SK-N-SH (cell line): ENCODE data around the gene NDUFB11. TPM values are rescaled to one million over a fixed set of nuclear protein-coding genes. Genes with fewer than 3 reads are reported as not detected.

ENCODE experiments used
- CTCF ChIA-PET: fragments of 300-600, 350-600 bp; formaldehyde crosslinking; extraction: SDS; loops from one replicate; lab custom pipeline; 2021; lab: Yijun Ruan, JAX
- POLR2A ChIA-PET: fragments of 350-600 bp; sonication (Branson Sonifier 250); formaldehyde crosslinking; extraction: SDS; loops from one replicate; lab custom pipeline; 2020; ENCODE audit warnings: antibody characterized with exemption, inconsistent platforms; lab: Yijun Ruan, JAX
- DNase-seq: peaks from one replicate; pipeline ENCODE4 v3.0.0; 2012
- H2AFZ ChIP-seq: fragments of 200-600 bp; sonication (generic); 2 replicates; pipeline ENCODE4 v1.8.1; 2016; ENCODE audit warnings: antibody characterized with exemption, mild to moderate bottlenecking, low read depth
- H3F3A ChIP-seq: fragments of 200-600 bp; sonication (generic); replicated peaks from 2 replicates; pipeline ENCODE3; 2016; ENCODE audit warnings: antibody characterized with exemption, mild to moderate bottlenecking; ENCODE audit not compliant: insufficient read depth
- H3K27ac ChIP-seq, 2 experiments: fragments of 200-500 bp in 1 of 2; fragments of 200-600 bp in 1 of 2; sonication (Bioruptor generic) in 1 of 2; sonication (generic), shearing (Covaris generic) in 1 of 2; 2 replicates each; pipeline versions ENCODE4 v1.5.1 to v1.6.1; 2014 to 2016; ENCODE audit warnings: low read depth in 2 of 2, inconsistent platforms in 1 of 2, low read length in 1 of 2, mild to moderate bottlenecking in 1 of 2, mixed read lengths in 1 of 2
- H3K27me3 ChIP-seq: fragments of 200-600 bp; sonication (generic), shearing (Covaris generic); 2 replicates; pipeline ENCODE4 v1.6.1; 2016; ENCODE audit warnings: mixed run types; ENCODE audit not compliant: insufficient read depth
- H3K36me3 ChIP-seq, 2 experiments: fragments of 200-500 bp in 1 of 2; fragments of 200-600 bp in 1 of 2; sonication (Bioruptor generic) in 1 of 2; sonication (generic) in 1 of 2; replicated peaks in 1 of 2; 2 replicates each; pipeline versions ENCODE3 to v1.5.1; 2014 to 2016; ENCODE audit warnings: low read length in 1 of 2, mild to moderate bottlenecking in 1 of 2; ENCODE audit not compliant: insufficient read depth in 2 of 2, control insufficient read depth in 1 of 2
- H3K4me1 ChIP-seq, 2 experiments: fragments of 200-500 bp in 1 of 2; fragments of 200-600 bp in 1 of 2; sonication (Bioruptor generic) in 1 of 2; sonication (generic), shearing (Covaris generic) in 1 of 2; 2 replicates each; pipeline versions ENCODE4 v1.5.1 to v1.6.1; 2014 to 2016; ENCODE audit warnings: low read depth in 1 of 2, low read length in 1 of 2, mixed run types in 1 of 2; ENCODE audit not compliant: insufficient read depth in 2 of 2, control insufficient read depth in 1 of 2
- H3K4me2 ChIP-seq: fragments of 200-600 bp; sonication (generic), shearing (Covaris generic); 2 replicates; pipeline ENCODE4 v1.6.1; 2017; ENCODE audit warnings: mixed run types
- H3K4me3 ChIP-seq, 2 experiments: fragments of 200-500 bp in 1 of 2; fragments of 200-600 bp in 1 of 2; sonication (Bioruptor generic) in 1 of 2; sonication (generic), shearing (Covaris generic) in 1 of 2; 2 replicates each; pipeline versions ENCODE4 v1.5.1 to v1.8.1; 2014 to 2016; ENCODE audit warnings: low read depth in 2 of 2, inconsistent platforms in 1 of 2, low read length in 1 of 2, mild to moderate bottlenecking in 1 of 2, mixed read lengths in 1 of 2, moderate library complexity in 1 of 2
- H3K79me2 ChIP-seq: fragments of 200-600 bp; sonication (generic); 2 replicates; pipeline ENCODE4 v1.8.1; 2017; ENCODE audit warnings: mild to moderate bottlenecking; ENCODE audit not compliant: insufficient read depth
- H3K9ac ChIP-seq: fragments of 200-600 bp; sonication (generic); 2 replicates; pipeline ENCODE4 v1.6.1; 2017; ENCODE audit warnings: mixed run types
- H3K9me2 ChIP-seq: fragments of 200-600 bp; sonication (generic); 2 replicates; pipeline ENCODE4 v1.6.1; 2017; ENCODE audit warnings: mixed run types
- H3K9me3 ChIP-seq: fragments of 200-600 bp; sonication (generic); 2 replicates; pipeline ENCODE4 v1.6.1; 2017; ENCODE audit warnings: mixed run types, mild to moderate bottlenecking, moderate library complexity
- H4K20me1 ChIP-seq: fragments of 200-600 bp; sonication (generic); 2 replicates; pipeline ENCODE4 v1.6.1; 2017; ENCODE audit warnings: mild to moderate bottlenecking, mixed run types; ENCODE audit not compliant: insufficient read depth
- CHD2 ChIP-seq: fragments of 150-350 bp; IDR thresholded peaks from 2 replicates; pipeline ENCODE4 v1.6.1; 2018; ENCODE audit warnings: low read length; ENCODE audit not compliant: partially characterized antibody
- EP300 ChIP-seq, 2 experiments: IDR thresholded peaks; 2 replicates each; pipeline versions ENCODE4 v1.4.0 to v1.6.1; 2012; ENCODE audit warnings: borderline replicate concordance in 1 of 2, low read depth in 1 of 2, low read length in 1 of 2
- EZH2phosphoT487 ChIP-seq: fragments of 200-600 bp; sonication (generic); IDR thresholded peaks from 2 replicates; pipeline ENCODE4 v1.6.1; 2017; ENCODE audit warnings: low read depth, mixed run types, mild to moderate bottlenecking, antibody characterized with exemption, moderate library complexity, borderline replicate concordance
- FOXJ3 ChIP-seq: sonication (generic); formaldehyde crosslinking; IDR thresholded peaks from 2 replicates; pipeline ENCODE4 v1.5.1; 2020; ENCODE audit warnings: mild to moderate bottlenecking, missing genetic modification reagents
- GABPA ChIP-seq: IDR thresholded peaks from 2 replicates; pipeline ENCODE4 v1.4.0; 2012; ENCODE audit warnings: low read depth, mild to moderate bottlenecking
- GATA2 ChIP-seq: sonication (generic); formaldehyde crosslinking; IDR thresholded peaks from 2 replicates; pipeline ENCODE4 v1.5.0; 2020; ENCODE audit warnings: mild to moderate bottlenecking, missing genetic modification reagents
- IRF3 ChIP-seq: fragments of 150-350 bp; IDR thresholded peaks from 2 replicates; pipeline ENCODE4 v1.6.1; 2016; ENCODE audit warnings: mild to moderate bottlenecking, low read depth, low read length
- MEF2A ChIP-seq: IDR thresholded peaks from 2 replicates; pipeline ENCODE4 v1.4.0; 2012; ENCODE audit warnings: low read depth, borderline replicate concordance
- RAD21 ChIP-seq: IDR thresholded peaks from 2 replicates; pipeline ENCODE4 v1.6.1; 2012; ENCODE audit warnings: mild to moderate bottlenecking, low read length
- RCOR1 ChIP-seq: fragments of 150-350 bp; IDR thresholded peaks from 2 replicates; pipeline ENCODE4 v1.6.1; 2017; ENCODE audit warnings: antibody characterized with exemption, low read length
- REST ChIP-seq: IDR thresholded peaks from 2 replicates; pipeline ENCODE4 v1.6.1; 2012; ENCODE audit warnings: mild to moderate bottlenecking, low read depth, low read length, moderate library complexity
- RFX5 ChIP-seq: IDR thresholded peaks from 2 replicates; pipeline ENCODE4 v1.6.1; 2012; ENCODE audit warnings: mild to moderate bottlenecking, improper control_type of control experiment, low read length
- SIN3A ChIP-seq: IDR thresholded peaks from 2 replicates; pipeline ENCODE4 v1.6.1; 2012; ENCODE audit warnings: low read depth, mild to moderate bottlenecking, low read length, moderate library complexity, borderline replicate concordance
- TAF1 ChIP-seq: IDR thresholded peaks from 2 replicates; pipeline ENCODE4 v1.6.1; 2012; ENCODE audit warnings: low read depth, mild to moderate bottlenecking, low read length, moderate library complexity, borderline replicate concordance
- TEAD4 ChIP-seq: IDR thresholded peaks from 2 replicates; pipeline ENCODE4 v1.4.0; 2012; ENCODE audit warnings: mild to moderate bottlenecking, borderline replicate concordance; ENCODE audit not compliant: insufficient read depth
- USF1 ChIP-seq: IDR thresholded peaks from 2 replicates; pipeline ENCODE4 v1.4.0; 2012; ENCODE audit warnings: low read depth, borderline replicate concordance
- ZBTB33 ChIP-seq: IDR thresholded peaks from 2 replicates; pipeline ENCODE4 v1.4.0; 2012; ENCODE audit warnings: low read depth, borderline replicate concordance
- WGBS: methylation state at CpG from one replicate; pipeline ENCODE4 v1.1.6; 2017; ENCODE audit warnings: low lambda C conversion rate; 5-methylcytosine and 5-hydroxymethylcytosine counted together
- polyA plus RNA-seq, 3 experiments: library from polyadenylated mRNA; depleted of rRNA; stranded (reverse); fragments of >200 nt; gene quantifications; 2 replicates each; pipeline ENCODE4 v1.2.3, GENCODE V29; 2012

NDUFB11 gene
- polyA plus RNA-seq, 1 of the 3 experiments (the other 2 are of a cell fraction): 107 TPM

- Histone ChIP-seq H3K9me3 (no peaks in the 10 kb centered on the region), H3K9me2 (no peaks in the 10 kb centered on the region), H3K79me2 (no peaks in the 10 kb centered on the region), H3K4me3 (no peak overlapping the region), H3K4me1 (no peaks in the 10 kb centered on the region), H3K27ac (no peak overlapping the region), H3K36me3 (no peaks in the 10 kb centered on the region), H3K9ac (no peak overlapping the region), H3F3A (no peaks in the 10 kb centered on the region), H3K27me3 (peaks cover 12% of the 10 kb centered on the region; the same call in 1 of the 2 replicates), H3K4me2 (no peak overlapping the region), H2AFZ (no peak overlapping the region), H4K20me1 (no peaks in the 10 kb centered on the region)
- no peak for TF ChIP-seq MEF2A
- no peak for TF ChIP-seq RFX5
- no peak for TF ChIP-seq EZH2phosphoT487
- TF ChIP-seq RCOR1: no peak
- TF ChIP-seq SIN3A: no peak
- no peak for TF ChIP-seq EP300 (IDR thresholded peaks at IDR 0.05; ENCODE audit: borderline replicate concordance in 1 of 2, low read depth in 1 of 2, low read length in 1 of 2)
- TF ChIP-seq ZBTB33: no peak
- TF ChIP-seq TAF1: no peak
- TF ChIP-seq GABPA: no peak
- TF ChIP-seq USF1: no peak
- TF ChIP-seq TEAD4: no peak
- no peak for TF ChIP-seq FOXJ3
- no peak for TF ChIP-seq REST
- no peak for TF ChIP-seq RAD21
- TF ChIP-seq GATA2 (CRISPR knock-in tag): no peak
- TF ChIP-seq IRF3: no peak
- TF ChIP-seq CHD2: no peak
- DNase-seq: no peak
- 50% methylated on average over 11 of the region's 11 CpGs for WGBS
- CTCF ChIA-PET: interaction anchor here (0.5 to 3.6 kb wide), 23 partner anchors 9 to 539 kb away, joined by 3 to 28 read pairs (median 4); partner anchors contain the start of gene SLC9A7
- POLR2A ChIA-PET: no interaction called here
Observed at GRCh38 chrX:47093860-47094259, 50.6 kb downstream of the NDUFB11 start.
